Neural cell (in vitro differentiated cells): ENCODE results near the gene DNHD1.

Experiments
- CTCF ChIP-seq: fragments of 450-650 bp; IDR thresholded peaks from 2 replicates; pipeline ENCODE4 v1.5.1; 2014; ENCODE audit warnings: antibody characterized with exemption, mild to moderate bottlenecking, moderate library complexity; ENCODE audit not compliant: poor library complexity, severe bottlenecking
- EZH2 ChIP-seq: fragments of 200-600, 300-800 bp; shearing (Covaris generic), sonication (generic); IDR thresholded peaks from 2 replicates; pipeline ENCODE4 v1.6.1; 2014; ENCODE audit warnings: antibody characterized with exemption, low read length, borderline replicate concordance, mild to moderate bottlenecking; ENCODE audit not compliant: insufficient read depth, poor library complexity, severe bottlenecking
- MXI1 ChIP-seq: fragments of 450-650 bp; conservative IDR thresholded peaks from 2 replicates; pipeline ENCODE4 v1.6.1; 2014; ENCODE audit warnings: antibody characterized with exemption, mild to moderate bottlenecking; ENCODE audit not compliant: poor library complexity, severe bottlenecking
- SMC3 ChIP-seq: fragments of 450-650 bp; conservative IDR thresholded peaks from 2 replicates; pipeline ENCODE4 v1.6.1; 2014; ENCODE audit warnings: antibody characterized with exemption, mild to moderate bottlenecking, moderate library complexity; ENCODE audit not compliant: poor library complexity
- TAF1 ChIP-seq: IDR thresholded peaks from 2 replicates; pipeline ENCODE4 v1.6.1; 2012; ENCODE audit warnings: low read depth

GRCh38 chr11:6599881-6600390 is 102.9 kb downstream of the DNHD1 start:
- TF ChIP-seq MXI1 (no peak), TAF1 (no peak), CTCF (no peak), SMC3 (no peak), EZH2 (no peak)
